Measurements from ENCODE around the gene ERAP2.
"Not testable (repeated sequence)": the region's sequence is repeated elsewhere in the genome, so short reads cannot be mapped to it uniquely, and the experiment has no call there.

ERAP2 gene

GRCh38 chr5:96926276-96926675 lies 50.0 kb downstream of the ERAP2 start:
- DNase-seq (ENCODE audit: extremely low read depth, low read depth): no peak
- TF ChIP-seq, protein P1, sequence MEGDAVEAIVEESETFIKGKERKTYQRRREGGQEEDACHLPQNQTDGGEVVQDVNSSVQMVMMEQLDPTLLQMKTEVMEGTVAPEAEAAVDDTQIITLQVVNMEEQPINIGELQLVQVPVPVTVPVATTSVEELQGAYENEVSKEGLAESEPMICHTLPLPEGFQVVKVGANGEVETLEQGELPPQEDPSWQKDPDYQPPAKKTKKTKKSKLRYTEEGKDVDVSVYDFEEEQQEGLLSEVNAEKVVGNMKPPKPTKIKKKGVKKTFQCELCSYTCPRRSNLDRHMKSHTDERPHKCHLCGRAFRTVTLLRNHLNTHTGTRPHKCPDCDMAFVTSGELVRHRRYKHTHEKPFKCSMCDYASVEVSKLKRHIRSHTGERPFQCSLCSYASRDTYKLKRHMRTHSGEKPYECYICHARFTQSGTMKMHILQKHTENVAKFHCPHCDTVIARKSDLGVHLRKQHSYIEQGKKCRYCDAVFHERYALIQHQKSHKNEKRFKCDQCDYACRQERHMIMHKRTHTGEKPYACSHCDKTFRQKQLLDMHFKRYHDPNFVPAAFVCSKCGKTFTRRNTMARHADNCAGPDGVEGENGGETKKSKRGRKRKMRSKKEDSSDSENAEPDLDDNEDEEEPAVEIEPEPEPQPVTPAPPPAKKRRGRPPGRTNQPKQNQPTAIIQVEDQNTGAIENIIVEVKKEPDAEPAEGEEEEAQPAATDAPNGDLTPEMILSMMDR (IDR thresholded peaks at IDR 0.05; ENCODE audit: low read depth, low read length): no peak

DNA sequence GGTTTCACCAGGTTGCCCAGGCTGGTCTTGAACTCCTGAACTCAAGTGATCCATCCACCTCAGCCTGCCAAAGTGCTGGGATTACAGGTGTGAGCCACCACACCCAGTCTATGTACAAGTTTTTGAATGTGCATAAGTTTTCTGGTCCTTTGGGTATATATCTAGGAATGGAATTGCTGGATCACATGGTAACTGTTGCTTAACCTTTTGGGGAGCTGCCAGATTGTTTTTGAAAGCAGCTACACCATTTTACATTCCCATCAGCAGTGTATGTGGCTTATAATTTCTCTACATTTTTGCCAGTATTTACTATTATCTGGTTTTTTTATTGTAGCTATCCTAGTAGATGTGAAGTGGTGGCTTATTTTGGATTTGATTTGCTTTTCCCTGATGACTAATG lies 50.7 kb downstream of the ERAP2 start:
- TF ChIP-seq, protein P1 (IDR thresholded peaks at IDR 0.05; ENCODE audit: low read depth, low read length): no peak

DNA sequence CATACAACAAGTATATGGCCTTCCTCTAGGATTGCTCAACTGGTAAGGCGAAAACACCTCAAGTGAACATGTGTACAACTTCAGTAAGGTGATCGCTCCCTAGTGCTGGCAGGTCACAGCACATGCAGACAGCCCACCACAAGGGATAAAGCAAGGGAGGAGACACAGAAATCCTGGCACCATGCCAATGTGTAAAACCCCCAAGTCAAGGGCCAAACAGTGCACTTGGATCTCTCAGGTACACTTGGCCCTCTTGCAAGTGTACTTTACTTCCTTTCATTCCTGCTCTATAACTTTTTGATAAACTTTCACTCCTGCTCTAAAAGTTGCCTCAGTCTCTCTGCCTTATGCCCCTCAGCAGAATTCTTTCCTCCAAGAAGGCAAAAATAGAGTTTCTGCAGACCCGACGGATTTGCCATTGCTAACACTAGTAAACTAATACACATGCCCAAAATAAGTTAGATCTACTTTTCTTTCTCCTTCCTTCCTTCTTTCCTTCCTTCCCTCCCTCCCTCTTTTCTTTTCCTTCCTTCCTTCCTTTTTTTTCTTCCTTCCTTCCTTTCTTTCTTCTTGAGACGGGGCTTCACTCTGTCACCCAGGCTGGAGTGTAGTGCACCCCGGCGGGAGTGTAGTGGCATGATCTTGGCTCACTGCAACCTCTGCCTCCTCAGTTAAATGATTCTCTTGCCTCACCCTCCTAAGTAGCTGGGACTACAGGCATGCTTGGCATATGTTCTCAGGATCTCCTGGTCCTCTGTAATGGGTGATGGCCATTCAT lies 52.8 kb downstream of the ERAP2 start:
- TF ChIP-seq, protein P1 (IDR thresholded peaks at IDR 0.05; ENCODE audit: low read depth, low read length): no peak
- no peak for DNase-seq (ENCODE audit: extremely low read depth, low read depth)

More for the DNA sequence above, 50.7 kb downstream of the ERAP2 start:
- DNase-seq (ENCODE audit: extremely low read depth, low read depth): no peak

- TF ChIP-seq, protein P1 (IDR thresholded peaks at IDR 0.05; ENCODE audit: low read depth, low read length): no peak
- DNase-seq (ENCODE audit: extremely low read depth, low read depth): no peak
Measured at GRCh38 chr5:96930058-96930457, 53.8 kb downstream of the ERAP2 start.

- TF ChIP-seq, protein P1 (IDR thresholded peaks at IDR 0.05; ENCODE audit: low read depth, low read length): no peak
- no peak for DNase-seq (ENCODE audit: extremely low read depth, low read depth)
Measured at GRCh38 chr5:96930589-96930988, 54.3 kb downstream of the ERAP2 start.

GRCh38 chr5:96931037-96931436 lies 54.7 kb downstream of the ERAP2 start:
- DNase-seq (ENCODE audit: extremely low read depth, low read depth): not testable (repeated sequence)

DNA sequence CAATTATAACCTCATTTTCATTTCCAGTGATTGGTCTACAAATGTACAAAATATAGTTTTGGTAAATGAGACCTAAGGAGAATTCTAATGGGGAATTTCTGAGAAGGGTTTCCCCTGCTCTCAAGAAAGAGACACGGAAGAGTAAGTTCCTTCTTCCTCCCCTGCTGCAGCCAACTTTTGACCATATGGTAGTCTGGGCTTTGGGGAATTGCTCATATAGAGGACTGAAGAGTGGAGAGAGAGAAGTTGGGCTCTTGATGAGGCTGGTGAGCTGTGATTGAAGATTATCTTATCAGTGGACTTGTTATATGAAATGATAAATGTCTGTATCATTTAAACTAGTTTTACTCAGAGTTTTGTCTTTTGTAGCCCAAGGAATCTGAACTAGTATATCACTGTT lies 55.3 kb downstream of the ERAP2 start:
- TF ChIP-seq, protein P1 (IDR thresholded peaks at IDR 0.05; ENCODE audit: low read depth, low read length): no peak
- DNase-seq (ENCODE audit: extremely low read depth, low read depth): no peak

- no peak for DNase-seq (ENCODE audit: extremely low read depth, low read depth)
- TF ChIP-seq, protein P1 (IDR thresholded peaks at IDR 0.05; ENCODE audit: low read depth, low read length): no peak
Measured at GRCh38 chr5:96932026-96932425, 55.7 kb downstream of the ERAP2 start.

All from AG09319 (cell line).